H9 (cell line): ENCODE results near the gene MAT2A. TPM values are rescaled to one million over a fixed set of nuclear protein-coding genes. Genes with fewer than 3 reads are reported as not detected.

Experiments used
- DNase-seq: peaks from one replicate; pipeline ENCODE4 v3.0.0-alpha.2; 2017
- H2AFZ ChIP-seq: one replicate; pipeline ENCODE4 v1.6.1; 2013; ENCODE audit warnings: mild to moderate bottlenecking, low read length, control low read depth, moderate library complexity
- H2AK5ac ChIP-seq: 2 replicates; pipeline ENCODE4 v1.6.1; 2013; ENCODE audit warnings: low read length, control low read depth, mixed read lengths; ENCODE audit not compliant: insufficient read length
- H2BK120ac ChIP-seq: one replicate; pipeline ENCODE4 v1.6.1; 2013; ENCODE audit warnings: low read depth, mild to moderate bottlenecking, low read length, control low read depth, inconsistent platforms; ENCODE audit not compliant: poor library complexity, severe bottlenecking
- H2BK12ac ChIP-seq: 2 replicates; pipeline ENCODE4 v1.6.1; 2013; ENCODE audit warnings: low read length, control low read depth, mixed read lengths, low read depth; ENCODE audit not compliant: insufficient read length
- H2BK15ac ChIP-seq: 2 replicates; pipeline ENCODE4 v1.6.1; 2013; ENCODE audit warnings: low read depth, low read length, control low read depth
- H2BK20ac ChIP-seq: one replicate; pipeline ENCODE4 v1.6.1; 2013; ENCODE audit warnings: low read depth, mild to moderate bottlenecking, low read length, control low read depth, inconsistent platforms; ENCODE audit not compliant: poor library complexity, severe bottlenecking
- H2BK5ac ChIP-seq: 2 replicates; pipeline ENCODE4 v1.6.1; 2013; ENCODE audit warnings: low read length, control low read depth, mixed read lengths; ENCODE audit not compliant: insufficient read length
- H3K14ac ChIP-seq: 2 replicates; pipeline ENCODE4 v1.6.1; 2013; ENCODE audit warnings: low read length, control low read depth; ENCODE audit not compliant: insufficient read depth
- H3K18ac ChIP-seq: 2 replicates; pipeline ENCODE4 v1.6.1; 2013; ENCODE audit warnings: low read depth, mild to moderate bottlenecking, mixed read lengths, low read length, control low read depth; ENCODE audit not compliant: insufficient read length
- H3K23ac ChIP-seq: 2 replicates; pipeline ENCODE4 v1.6.1; 2013; ENCODE audit warnings: low read length, control low read depth, mixed read lengths, low read depth; ENCODE audit not compliant: insufficient read length
- H3K23me2 ChIP-seq: 2 replicates; pipeline ENCODE4 v1.6.1; 2013; ENCODE audit warnings: low read depth, mild to moderate bottlenecking, mixed read lengths, low read length, control low read depth; ENCODE audit not compliant: insufficient read length, poor library complexity, severe bottlenecking
- H3K27ac ChIP-seq: 2 replicates; pipeline ENCODE4 v1.5.1; 2013; ENCODE audit warnings: low read length, control low read depth, mixed read lengths, low read depth; ENCODE audit not compliant: insufficient read length
- H3K27me3 ChIP-seq: 2 replicates; pipeline ENCODE4 v1.6.1; 2013; ENCODE audit warnings: low read length, control low read depth, inconsistent platforms; ENCODE audit not compliant: insufficient read depth
- H3K4ac ChIP-seq: 2 replicates; pipeline ENCODE4 v1.6.1; 2013; ENCODE audit warnings: low read depth, mild to moderate bottlenecking, control low read depth, inconsistent platforms, low read length, moderate library complexity
- H3K4me1 ChIP-seq: 2 replicates; pipeline ENCODE4 v1.6.1; 2013; ENCODE audit warnings: low read length, control low read depth, inconsistent platforms; ENCODE audit not compliant: insufficient read depth
- H3K4me2 ChIP-seq: 2 replicates; pipeline ENCODE4 v1.6.1; 2013; ENCODE audit warnings: low read length, control low read depth, mixed read lengths; ENCODE audit not compliant: insufficient read length, insufficient read depth
- H3K56ac ChIP-seq: 2 replicates; pipeline ENCODE4 v1.6.1; 2013; ENCODE audit warnings: low read depth, mild to moderate bottlenecking, mixed read lengths, low read length, control low read depth; ENCODE audit not compliant: insufficient read length
- H3K79me1 ChIP-seq: 2 replicates; pipeline ENCODE4 v1.6.1; 2013; ENCODE audit warnings: low read depth, mild to moderate bottlenecking, moderate library complexity, low read length, control low read depth, inconsistent platforms; ENCODE audit not compliant: insufficient read depth, poor library complexity, severe bottlenecking
- H3K79me2 ChIP-seq: 2 replicates; pipeline ENCODE4 v1.6.1; 2013; ENCODE audit warnings: low read length, control low read depth, inconsistent platforms; ENCODE audit not compliant: insufficient read depth
- H3K9ac ChIP-seq: 2 replicates; pipeline ENCODE4 v1.6.1; 2013; ENCODE audit warnings: low read length, control low read depth, mixed read lengths; ENCODE audit not compliant: insufficient read length; ENCODE audit errors: extremely low read depth
- H3K9me3 ChIP-seq: one replicate; pipeline ENCODE4 v1.6.1; 2013; ENCODE audit warnings: low read depth, low read length, inconsistent platforms; ENCODE audit not compliant: control insufficient read depth
- H3T11ph ChIP-seq: one replicate; pipeline ENCODE4 v1.6.1; 2013; ENCODE audit warnings: mild to moderate bottlenecking, low read length, control low read depth, inconsistent platforms
- H4K20me1 ChIP-seq: one replicate; pipeline ENCODE4 v1.6.1; 2013; ENCODE audit not compliant: control insufficient read depth, insufficient read length, insufficient read depth
- H4K5ac ChIP-seq: 2 replicates; pipeline ENCODE4 v1.6.1; 2013; ENCODE audit warnings: low read depth, mild to moderate bottlenecking, mixed read lengths, low read length, control low read depth; ENCODE audit not compliant: insufficient read length
- H4K8ac ChIP-seq: replicated peaks from 2 replicates; pipeline ENCODE4 v1.6.1; 2013; ENCODE audit warnings: low read length, control low read depth, mixed read lengths, low read depth; ENCODE audit not compliant: insufficient read length
- H4K91ac ChIP-seq: 2 replicates; pipeline ENCODE4 v1.6.1; 2013; ENCODE audit warnings: low read depth, mild to moderate bottlenecking, moderate library complexity, mixed read lengths, low read length, control low read depth; ENCODE audit not compliant: insufficient read length
- H3K27ac Mint-ChIP-seq, 3 experiments: 2 replicates in 2 of 3; 3 replicates in 1 of 3; pipeline ENCODE4 v1.8.0; 2020 to 2021; ENCODE audit warnings: mixed read lengths in 3 of 3, mild to moderate bottlenecking in 1 of 3, moderate library complexity in 1 of 3
- H3K27me3 Mint-ChIP-seq: 2 replicates; pipeline ENCODE4 v1.8.0; 2021; ENCODE audit warnings: low read depth, mild to moderate bottlenecking, moderate library complexity, mixed read lengths
- H3K36me3 Mint-ChIP-seq, 3 experiments: 2 replicates in 2 of 3; 3 replicates in 1 of 3; pipeline ENCODE4 v1.8.0; 2020 to 2021; ENCODE audit warnings: low read depth in 3 of 3, mixed read lengths in 3 of 3; ENCODE audit not compliant: insufficient read depth in 1 of 3
- H3K4me1 Mint-ChIP-seq, 2 experiments: 2 replicates each; pipeline ENCODE4 v1.8.0; 2020; ENCODE audit warnings: mixed read lengths in 2 of 2
- H3K4me3 Mint-ChIP-seq, 2 experiments: 2 replicates in 1 of 2; 3 replicates in 1 of 2; pipeline ENCODE4 v1.8.0; 2020 to 2021; ENCODE audit warnings: mild to moderate bottlenecking in 2 of 2, mixed read lengths in 2 of 2, moderate library complexity in 1 of 2
- H3K9me3 Mint-ChIP-seq, 2 experiments: 2 replicates in 1 of 2; 3 replicates in 1 of 2; pipeline ENCODE4 v1.8.0; 2020; ENCODE audit warnings: mild to moderate bottlenecking in 2 of 2, mixed read lengths in 2 of 2, moderate library complexity in 1 of 2
- WGBS: extraction: QIAGEN DNeasy Blood & Tissue Kit; methylation state at CpG from one replicate; pipeline ENCODE4 v1.1.7; 2013; ENCODE audit warnings: missing lambda C conversion rate, low lambda C conversion rate, mixed read lengths; ENCODE audit not compliant: insufficient read length; ENCODE audit errors: extremely low coverage; 5-methylcytosine and 5-hydroxymethylcytosine counted together
- total RNA-seq: library from RNA; stranded (reverse); gene quantifications from 2 replicates; pipeline ENCODE4 v1.2.1, GENCODE V29; 2021
- TF ChIP-seq, protein P1 (sequence below): fragments of 200-600 bp; sonication (generic); conservative IDR thresholded peaks from 3 replicates; pipeline ENCODE4 v1.8.0; 2021; ENCODE audit warnings: antibody characterized with exemption, mild to moderate bottlenecking

Gene MAT2A
- total RNA-seq, 1 experiment from 2014 or later: 459 TPM

DNA sequence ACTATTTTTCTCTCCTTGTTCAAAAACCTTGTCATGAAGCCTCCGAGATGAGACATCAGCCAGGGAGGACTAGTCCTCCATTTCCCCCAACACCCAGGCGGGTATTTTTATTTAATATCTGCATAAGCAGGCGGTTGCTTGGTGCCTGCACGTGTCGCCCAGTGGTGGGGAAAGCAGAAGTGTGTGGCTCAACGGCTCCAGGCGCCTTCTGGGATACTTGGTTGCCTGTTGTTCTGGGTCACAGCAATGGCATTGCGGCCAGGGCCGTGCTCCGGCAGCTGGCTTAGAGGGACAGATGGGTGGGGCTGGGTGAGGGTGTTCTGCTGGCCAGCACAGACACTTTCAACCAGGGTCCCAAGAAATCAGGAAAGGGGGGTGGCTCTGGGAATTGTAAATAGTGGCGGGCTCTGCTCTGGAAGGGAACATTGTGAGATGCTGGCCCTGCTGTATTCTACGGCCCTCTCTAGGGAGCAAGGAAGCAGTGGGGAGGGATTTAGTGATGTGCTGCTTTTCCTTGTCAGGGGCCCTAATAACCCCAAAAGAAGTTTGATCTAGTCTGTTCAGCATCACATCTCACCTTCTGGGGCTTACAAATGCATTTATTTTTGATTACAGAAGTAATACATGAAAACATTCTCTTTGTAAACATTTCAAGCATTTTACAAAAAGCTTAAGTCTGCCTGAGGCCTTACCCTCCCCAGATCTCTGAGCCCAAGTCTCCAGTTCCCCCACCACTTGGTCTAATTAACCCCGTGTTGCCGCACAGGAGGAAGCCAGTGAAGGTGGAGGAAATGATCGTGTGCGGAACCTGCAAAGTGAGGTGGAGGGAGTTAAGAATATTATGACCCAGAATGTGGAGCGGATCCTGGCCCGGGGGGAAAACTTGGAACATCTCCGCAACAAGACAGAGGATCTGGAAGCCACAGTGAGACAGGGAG, 39.5 kb downstream of the MAT2A start:
- no peak overlapping the region for H3K9ac ChIP-seq

More for the DNA sequence above, 39.5 kb downstream of the MAT2A start:
- H3K4me1 Mint-ChIP-seq: peaks cover 28% of the 10 kb centered on the region in 2 experiments
- H2BK15ac ChIP-seq: no peak overlapping the region
- no peaks in the 10 kb centered on the region for H4K20me1 ChIP-seq
- H3K27ac Mint-ChIP-seq: peak overlapping the region in 2 of 3 experiments; percentile 16 to 90; a peak in 1 of 7 replicates
- no peak overlapping the region for H2AK5ac ChIP-seq
- TF ChIP-seq, protein P1, sequence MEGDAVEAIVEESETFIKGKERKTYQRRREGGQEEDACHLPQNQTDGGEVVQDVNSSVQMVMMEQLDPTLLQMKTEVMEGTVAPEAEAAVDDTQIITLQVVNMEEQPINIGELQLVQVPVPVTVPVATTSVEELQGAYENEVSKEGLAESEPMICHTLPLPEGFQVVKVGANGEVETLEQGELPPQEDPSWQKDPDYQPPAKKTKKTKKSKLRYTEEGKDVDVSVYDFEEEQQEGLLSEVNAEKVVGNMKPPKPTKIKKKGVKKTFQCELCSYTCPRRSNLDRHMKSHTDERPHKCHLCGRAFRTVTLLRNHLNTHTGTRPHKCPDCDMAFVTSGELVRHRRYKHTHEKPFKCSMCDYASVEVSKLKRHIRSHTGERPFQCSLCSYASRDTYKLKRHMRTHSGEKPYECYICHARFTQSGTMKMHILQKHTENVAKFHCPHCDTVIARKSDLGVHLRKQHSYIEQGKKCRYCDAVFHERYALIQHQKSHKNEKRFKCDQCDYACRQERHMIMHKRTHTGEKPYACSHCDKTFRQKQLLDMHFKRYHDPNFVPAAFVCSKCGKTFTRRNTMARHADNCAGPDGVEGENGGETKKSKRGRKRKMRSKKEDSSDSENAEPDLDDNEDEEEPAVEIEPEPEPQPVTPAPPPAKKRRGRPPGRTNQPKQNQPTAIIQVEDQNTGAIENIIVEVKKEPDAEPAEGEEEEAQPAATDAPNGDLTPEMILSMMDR: no peak
- H2BK20ac ChIP-seq: no peak overlapping the region
- H3K36me3 Mint-ChIP-seq: no peaks in the 10 kb centered on the region; a peak in 2 of 7 replicates
- no peak overlapping the region for H3K27ac ChIP-seq
- peaks cover 40% of the 10 kb centered on the region for H3K27me3 Mint-ChIP-seq
- no peak overlapping the region for H3K18ac ChIP-seq
- H3K4me2 ChIP-seq: peak overlapping the region; percentile 62
- no peak overlapping the region for H3K23ac ChIP-seq
- H2AFZ ChIP-seq: no peak overlapping the region
- no peaks in the 10 kb centered on the region for H3K9me3 ChIP-seq
- peak; percentile 50 for DNase-seq
- no peak overlapping the region for H4K8ac ChIP-seq
- peak overlapping the region; percentile 71 to 84 for H3K4me3 Mint-ChIP-seq
- no peak overlapping the region for H3K56ac ChIP-seq
- H2BK12ac ChIP-seq: no peak overlapping the region
- no peaks in the 10 kb centered on the region for H3K23me2 ChIP-seq
- H2BK120ac ChIP-seq: no peak overlapping the region
- no peak overlapping the region for H3T11ph ChIP-seq
- H3K4me1 ChIP-seq: peaks cover 3% of the 10 kb centered on the region; the same call in 1 of the 2 replicates
- H2BK5ac ChIP-seq: no peak overlapping the region
- H3K4ac ChIP-seq: no peak overlapping the region
- no peak overlapping the region for H4K91ac ChIP-seq
- H4K5ac ChIP-seq: no peak overlapping the region
- H3K27me3 ChIP-seq: no peaks in the 10 kb centered on the region
- no CpG with 5 or more reads among the region's 19 CpGs for WGBS
- H3K79me2 ChIP-seq: no peaks in the 10 kb centered on the region
- H3K79me1 ChIP-seq: no peaks in the 10 kb centered on the region
- no peak overlapping the region for H3K14ac ChIP-seq
- H3K9me3 Mint-ChIP-seq: no peaks in the 10 kb centered on the region; a peak in 1 of 5 replicates
